Lung (tissue), 12 donors: ENCODE data around the gene PALD1. TPM values are rescaled to one million over a fixed set of nuclear protein-coding genes. Genes with fewer than 3 reads are reported as not detected.

Experiments
- ATAC-seq: fragments of 200-7000 bp; cut with Tn5 transposase; one replicate; pipeline ENCODE4 v1.9.1; 2020; ENCODE audit warnings: moderate number of reproducible peaks; ENCODE audit not compliant: insufficient read depth, low FRiP score
- DNase-seq, 3 donors: peaks; one replicate each; pipeline ENCODE4 v3.0.0-alpha.2; 2013 to 2017
- H3K27ac ChIP-seq, 2 donors: one replicate each; pipeline ENCODE4 v1.5.1; 2013; ENCODE audit warnings: mild to moderate bottlenecking in 2 of 2, moderate library complexity in 2 of 2, control low read depth in 1 of 2, inconsistent platforms in 1 of 2, low read depth in 1 of 2, low read length in 1 of 2
- H3K27me3 ChIP-seq, 3 donors: one replicate each; pipeline ENCODE4 v1.5.1; 2013; ENCODE audit warnings: low read length in 2 of 3; ENCODE audit not compliant: control insufficient read depth in 3 of 3, insufficient read depth in 3 of 3
- H3K36me3 ChIP-seq, 4 donors: one replicate each; pipeline ENCODE4 v1.5.1; 2013; ENCODE audit warnings: low read length in 4 of 4, mild to moderate bottlenecking in 1 of 4, moderate library complexity in 1 of 4; ENCODE audit not compliant: control insufficient read depth in 4 of 4, insufficient read depth in 4 of 4
- H3K4me1 ChIP-seq, 5 donors: one replicate each; pipeline ENCODE4 v1.5.1; 2013; ENCODE audit warnings: low read length in 5 of 5, mild to moderate bottlenecking in 2 of 5, moderate library complexity in 1 of 5; ENCODE audit not compliant: control insufficient read depth in 5 of 5, insufficient read depth in 5 of 5
- H3K4me3 ChIP-seq: one replicate; pipeline ENCODE4 v1.5.1; 2013; ENCODE audit warnings: mild to moderate bottlenecking, control low read depth, moderate library complexity
- H3K9ac ChIP-seq, 2 donors: one replicate each; pipeline ENCODE4 v1.5.1; 2013; ENCODE audit warnings: low read length in 2 of 2, control low read depth in 1 of 2; ENCODE audit not compliant: insufficient read depth in 1 of 2
- H3K9me3 ChIP-seq, 4 donors: one replicate each; pipeline ENCODE4 v1.5.1; 2013; ENCODE audit warnings: low read length in 3 of 4, mild to moderate bottlenecking in 1 of 4, moderate library complexity in 1 of 4; ENCODE audit not compliant: control insufficient read depth in 4 of 4, insufficient read depth in 3 of 4
- CTCF ChIP-seq: IDR thresholded peaks from 2 replicates; pipeline ENCODE4 v1.5.1; 2012; ENCODE audit warnings: mild to moderate bottlenecking; ENCODE audit errors: control extremely low read depth, extremely low read depth
- WGBS, 2 donors: extraction: QIAGEN DNeasy Blood & Tissue Kit; methylation state at CpG; one replicate each; pipeline ENCODE4 v1.1.7; 2013; 5-methylcytosine and 5-hydroxymethylcytosine counted together
- polyA plus RNA-seq, 2 donors: library from polyadenylated mRNA; stranded (reverse); fragments of 200-250 nt; gene quantifications; one replicate each; pipeline ENCODE4 v1.2.1, GENCODE V29; 2013
- total RNA-seq, 2 donors: library from RNA; depleted of rRNA in 1 of 2; stranded (reverse); fragments of >200 nt in 1 of 2; gene quantifications; one replicate each; pipeline ENCODE4 v1.2.1, GENCODE V29; 2014 to 2021
- donor health status: control.
- donor health status: control.
- donor health status: Bipolar disorder and iron deficiency.
- donor health status: healthy.
- donor health status: DM: yes; HTN: yes; CAD: no.

Gene PALD1
- total and polyA plus RNA-seq, 4 donors: 10.5 to 19.7 (median 15.6) TPM

DNA sequence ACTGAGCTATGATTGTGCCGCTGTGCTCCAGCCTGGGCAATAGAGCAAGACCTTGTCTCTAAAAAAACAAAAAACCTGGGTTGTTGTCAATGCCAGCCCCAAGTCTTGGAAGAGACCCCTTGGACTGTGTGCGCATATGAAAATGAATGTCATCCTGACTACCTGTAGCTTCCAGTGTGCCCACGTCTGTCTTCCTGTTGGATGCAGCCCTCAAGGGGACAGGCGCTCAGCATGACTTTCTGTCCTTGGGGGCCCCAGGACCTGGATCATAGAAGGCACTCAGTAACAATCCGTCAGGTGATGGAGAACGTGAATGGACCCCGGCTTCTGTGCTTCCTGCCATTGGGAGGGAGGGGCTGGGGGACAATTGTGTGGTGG is 114.9 kb downstream of the PALD1 start:
- no peak for TF ChIP-seq CTCF
- Histone ChIP-seq H3K4me3 (no peak overlapping the region), H3K27me3 (no peaks in the 10 kb centered on the region), H3K36me3 (no peaks in the 10 kb centered on the region), H3K27ac (no peak overlapping the region), H3K9ac (no peak overlapping the region), H3K4me1 (peaks cover 0 to 45% (median 11%) of the 10 kb centered on the region in 5 donors), H3K9me3 (no peaks in the 10 kb centered on the region)
- WGBS, 2 donors: 87 to 94% methylated on average over 7 of the region's 7 CpGs
- ATAC-seq (no peak), DNase-seq (no peak)

GRCh38 chr10:70594161-70594560 is 115.6 kb downstream of the PALD1 start:
- Histone ChIP-seq H3K9me3 (no peaks in the 10 kb centered on the region), H3K4me3 (no peak overlapping the region), H3K27ac (no peak overlapping the region), H3K36me3 (no peaks in the 10 kb centered on the region), H3K27me3 (no peaks in the 10 kb centered on the region), H3K9ac (no peak overlapping the region), H3K4me1 (peaks cover 0 to 38% (median 5%) of the 10 kb centered on the region in 5 donors)
- no peak for TF ChIP-seq CTCF
- ATAC-seq (no peak), DNase-seq (no peak)
- WGBS, 2 donors: 79 to 88% methylated on average over 3 of the region's 3 CpGs

DNA sequence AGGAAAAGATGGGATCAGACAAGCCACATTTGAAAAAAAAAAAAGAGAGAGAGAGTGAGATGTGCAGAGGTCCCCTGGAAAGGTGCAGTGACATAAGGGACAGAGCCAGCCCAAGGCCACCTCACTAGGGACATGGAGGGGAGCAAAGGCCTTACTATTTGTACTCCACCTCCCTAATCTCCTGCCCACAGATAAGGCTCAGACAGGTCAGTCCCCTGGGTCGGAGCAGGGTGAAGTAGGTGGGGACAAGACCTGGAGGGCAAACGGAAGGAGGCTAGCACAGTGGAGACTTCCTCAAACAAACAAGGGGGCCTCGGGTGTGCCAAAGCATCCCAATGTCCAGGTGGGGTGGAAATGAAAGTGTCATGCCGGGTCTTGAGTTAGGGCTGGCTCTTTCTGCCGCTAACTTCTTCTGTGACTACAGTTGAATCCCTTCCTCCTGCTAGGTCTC is 117.0 kb downstream of the PALD1 start:
- no peaks in the 10 kb centered on the region for H3K27me3 ChIP-seq
- ATAC-seq (no peak), DNase-seq (no peak)
- no peak for TF ChIP-seq CTCF
- no peak overlapping the region for H3K9ac ChIP-seq
- WGBS, 2 donors: 84 to 85% methylated on average over 5 of the region's 5 CpGs
- no peaks in the 10 kb centered on the region for H3K9me3 ChIP-seq
- peaks cover 0 to 25% (median 3%) of the 10 kb centered on the region in 5 donors for H3K4me1 ChIP-seq
- no peak overlapping the region for H3K27ac ChIP-seq
- H3K36me3 ChIP-seq: no peaks in the 10 kb centered on the region
- no peak overlapping the region for H3K4me3 ChIP-seq
